Activated CD8-positive, alpha-beta memory T cell treated with anti-CD3 and anti-CD28 coated beads, Interleukin-2, amount 50 U/mL, for 4 hours (primary cell): ENCODE data around the gene TRAF7.
A peak's percentile ranks its signal among the peaks of the same experiment; 100 is the strongest.
"Not testable (repeated sequence)": the region's sequence is repeated elsewhere in the genome, so short reads cannot be mapped to it uniquely, and the experiment has no call there.

Experiments used
- DNase-seq: peaks from one replicate; pipeline ENCODE4 v3.0.0-alpha.2; 2020

Gene TRAF7

GRCh38 chr16:2186064-2186463 lies 30.5 kb downstream of the TRAF7 start:
- no peak for DNase-seq

- DNase-seq, result no peak
Measured at GRCh38 chr16:2186505-2186904, 30.9 kb downstream of the TRAF7 start.

GRCh38 chr16:2187212-2187611 lies 31.6 kb downstream of the TRAF7 start:
- no peak for DNase-seq

GRCh38 chr16:2188395-2188794 lies 32.8 kb downstream of the TRAF7 start:
- no peak for DNase-seq

GRCh38 chr16:2189252-2189893 lies 33.8 kb downstream of the TRAF7 start:
- DNase-seq, result no peak

GRCh38 chr16:2190002-2190658 lies 34.5 kb downstream of the TRAF7 start:
- DNase-seq, result no peak

GRCh38 chr16:2190659-2191445 lies 35.3 kb downstream of the TRAF7 start:
- DNase-seq, result no peak

GRCh38 chr16:2191446-2191706 lies 35.8 kb downstream of the TRAF7 start:
- no peak for DNase-seq

- no peak for DNase-seq
Measured at GRCh38 chr16:2194166-2194834, 38.7 kb downstream of the TRAF7 start.

- DNase-seq, result peak; percentile 49
Measured at GRCh38 chr16:2194852-2195321, 39.3 kb downstream of the TRAF7 start.

- no peak for DNase-seq
Measured at GRCh38 chr16:2195322-2196161, 40.0 kb downstream of the TRAF7 start.

GRCh38 chr16:2196162-2196980 lies 40.8 kb downstream of the TRAF7 start, which contains the start of gene CASKIN1:
TSS of gene CASKIN1 (minus strand) at chr16:2196605. CDS start at chr16:2196432, 173 bp downstream.
- no peak for DNase-seq

GRCh38 chr16:2196981-2197511 lies 41.5 kb downstream of the TRAF7 start:
- no peak for DNase-seq

GRCh38 chr16:2197765-2198164 lies 42.2 kb downstream of the TRAF7 start:
- DNase-seq, result no peak

GRCh38 chr16:2198283-2198682 lies 42.7 kb downstream of the TRAF7 start:
- DNase-seq, result no peak

GRCh38 chr16:2199095-2199494 lies 43.5 kb downstream of the TRAF7 start:
- DNase-seq, result no peak

- no peak for DNase-seq
Measured at GRCh38 chr16:2199621-2200139, 44.1 kb downstream of the TRAF7 start.

GRCh38 chr16:2200313-2200712 lies 44.7 kb downstream of the TRAF7 start:
- no peak for DNase-seq

- DNase-seq, result not testable (repeated sequence)
Measured at GRCh38 chr16:2203119-2203688, 47.6 kb downstream of the TRAF7 start.

GRCh38 chr16:2204416-2205103 lies 49.0 kb downstream of the TRAF7 start:
- no peak for DNase-seq
